Mammary epithelial cell (primary cell): ENCODE results near the gene WTIP.

Experiments
- EZH2 ChIP-seq: IDR thresholded peaks from 2 replicates; pipeline ENCODE4 v1.6.1; 2012; ENCODE audit warnings: low read length, inconsistent platforms, borderline replicate concordance
- TF ChIP-seq, protein P1 (sequence below), 2 donors: IDR thresholded peaks in 1 of 2; conservative IDR thresholded peaks in 1 of 2; 2 replicates each; pipeline ENCODE4 v1.5.1; 2011 to 2012; ENCODE audit warnings: inconsistent platforms in 2 of 2, low read length in 2 of 2, mild to moderate bottlenecking in 2 of 2, control low read depth in 1 of 2, low read depth in 1 of 2; ENCODE audit not compliant: insufficient read depth in 1 of 2; ENCODE audit errors: extremely low read depth in 1 of 2

- TF ChIP-seq, protein P1, sequence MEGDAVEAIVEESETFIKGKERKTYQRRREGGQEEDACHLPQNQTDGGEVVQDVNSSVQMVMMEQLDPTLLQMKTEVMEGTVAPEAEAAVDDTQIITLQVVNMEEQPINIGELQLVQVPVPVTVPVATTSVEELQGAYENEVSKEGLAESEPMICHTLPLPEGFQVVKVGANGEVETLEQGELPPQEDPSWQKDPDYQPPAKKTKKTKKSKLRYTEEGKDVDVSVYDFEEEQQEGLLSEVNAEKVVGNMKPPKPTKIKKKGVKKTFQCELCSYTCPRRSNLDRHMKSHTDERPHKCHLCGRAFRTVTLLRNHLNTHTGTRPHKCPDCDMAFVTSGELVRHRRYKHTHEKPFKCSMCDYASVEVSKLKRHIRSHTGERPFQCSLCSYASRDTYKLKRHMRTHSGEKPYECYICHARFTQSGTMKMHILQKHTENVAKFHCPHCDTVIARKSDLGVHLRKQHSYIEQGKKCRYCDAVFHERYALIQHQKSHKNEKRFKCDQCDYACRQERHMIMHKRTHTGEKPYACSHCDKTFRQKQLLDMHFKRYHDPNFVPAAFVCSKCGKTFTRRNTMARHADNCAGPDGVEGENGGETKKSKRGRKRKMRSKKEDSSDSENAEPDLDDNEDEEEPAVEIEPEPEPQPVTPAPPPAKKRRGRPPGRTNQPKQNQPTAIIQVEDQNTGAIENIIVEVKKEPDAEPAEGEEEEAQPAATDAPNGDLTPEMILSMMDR (conservative IDR thresholded peaks at IDR 0.05 in 1 of 2, IDR thresholded peaks at IDR 0.05 in 1 of 2; ENCODE audit: extremely low read depth in 1 of 2, insufficient read depth in 1 of 2, low read depth in 1 of 2, low read length in 2 of 2): no peak
- no peak for TF ChIP-seq EZH2
These were observed 48.8 kb upstream of the WTIP start for GRCh38 chr19:34432797-34433196.
